IMR-90 (cell line): ENCODE data around the gene FMN1. TPM values are rescaled to one million over a fixed set of nuclear protein-coding genes. Genes with fewer than 3 reads are reported as not detected.

Source experiments
- ATAC-seq: fragments of 200-7000 bp; cut with Tn5 transposase; 2 replicates; pipeline ENCODE4 v1.9.1; 2020; ENCODE audit warnings: low read depth, mild to moderate bottlenecking, moderate library complexity
- BruUV-seq: library from RNA; stranded (reverse); fragments of 400-500 nt; replicated peaks from 2 replicates; lab custom pipeline; 2021; lab: Mats Ljungman, UMichigan
- CTCF ChIA-PET: fragments of 300-600 bp; formaldehyde crosslinking; extraction: SDS; loops from one replicate; lab custom pipeline; 2021; ENCODE audit warnings: antibody characterized with exemption; lab: Yijun Ruan, JAX
- POLR2A ChIA-PET: fragments of 300-600 bp; sonication (Branson Sonifier 250); formaldehyde crosslinking; loops from one replicate; lab custom pipeline; 2022; ENCODE audit warnings: antibody characterized with exemption; ENCODE audit not compliant: unreplicated experiment; lab: Charles Lee
- DNase-seq: peaks from one replicate; pipeline ENCODE4 v3.0.0; 2013
- H2AFZ ChIP-seq: replicated peaks from 2 replicates; pipeline ENCODE3; 2013; ENCODE audit warnings: low read length, mild to moderate bottlenecking; ENCODE audit not compliant: poor library complexity
- H2AK5ac ChIP-seq: 2 replicates; pipeline ENCODE4 v1.6.1; 2013; ENCODE audit warnings: low read depth, low read length, inconsistent platforms
- H2AK9ac ChIP-seq: replicated peaks from 2 replicates; pipeline ENCODE3; 2013; ENCODE audit warnings: mild to moderate bottlenecking, low read depth, low read length, moderate library complexity; ENCODE audit not compliant: poor library complexity
- H2BK120ac ChIP-seq: 2 replicates; pipeline ENCODE4 v1.6.1; 2013; ENCODE audit warnings: low read depth, low read length, inconsistent platforms
- H2BK15ac ChIP-seq: 3 replicates; pipeline ENCODE4 v1.6.1; 2013; ENCODE audit warnings: low read depth, low read length, inconsistent platforms
- H2BK20ac ChIP-seq: 2 replicates; pipeline ENCODE4 v1.6.1; 2013; ENCODE audit warnings: low read depth, mild to moderate bottlenecking, inconsistent platforms, low read length, moderate library complexity
- H2BK5ac ChIP-seq: 2 replicates; pipeline ENCODE4 v1.6.1; 2013; ENCODE audit warnings: mild to moderate bottlenecking, low read depth, low read length, inconsistent platforms; ENCODE audit not compliant: poor library complexity, severe bottlenecking
- H3K14ac ChIP-seq: replicated peaks from 2 replicates; pipeline ENCODE4 v1.6.1; 2013; ENCODE audit warnings: low read depth, low read length, inconsistent platforms
- H3K18ac ChIP-seq: 2 replicates; pipeline ENCODE4 v1.6.1; 2013; ENCODE audit warnings: low read depth, low read length, control low read depth
- H3K23ac ChIP-seq: 2 replicates; pipeline ENCODE4 v1.6.1; 2013; ENCODE audit warnings: low read depth, low read length, inconsistent platforms
- H3K27ac ChIP-seq: 2 replicates; pipeline ENCODE4 v1.5.1; 2013; ENCODE audit warnings: mild to moderate bottlenecking, control low read depth, low read length; ENCODE audit not compliant: insufficient read depth
- H3K27me3 ChIP-seq: 2 replicates; pipeline ENCODE4 v1.6.1; 2013; ENCODE audit warnings: low read length; ENCODE audit not compliant: control insufficient read depth, insufficient read depth
- H3K36me3 ChIP-seq: 2 replicates; pipeline ENCODE4 v1.6.1; 2013; ENCODE audit warnings: low read length, mixed read lengths; ENCODE audit not compliant: control insufficient read depth, insufficient read depth
- H3K4ac ChIP-seq: 2 replicates; pipeline ENCODE4 v1.6.1; 2013; ENCODE audit warnings: low read depth, low read length, inconsistent platforms
- H3K4me1 ChIP-seq: 2 replicates; pipeline ENCODE4 v1.6.1; 2013; ENCODE audit warnings: low read length, mixed read lengths; ENCODE audit not compliant: control insufficient read depth, insufficient read depth
- H3K4me2 ChIP-seq: 2 replicates; pipeline ENCODE4 v1.6.1; 2013; ENCODE audit warnings: low read depth, mild to moderate bottlenecking, control low read depth, low read length, moderate library complexity
- H3K4me3 ChIP-seq: 2 replicates; pipeline ENCODE4 v1.5.1; 2013; ENCODE audit warnings: low read depth, mild to moderate bottlenecking, control low read depth, low read length, moderate library complexity; ENCODE audit not compliant: insufficient read depth
- H3K56ac ChIP-seq: 2 replicates; pipeline ENCODE4 v1.6.1; 2013; ENCODE audit warnings: low read length, inconsistent platforms; ENCODE audit not compliant: insufficient read depth; ENCODE audit errors: extremely low read depth
- H3K79me1 ChIP-seq, 2 experiments: 2 replicates each; pipeline ENCODE4 v1.6.1; 2013; ENCODE audit warnings: low read length in 2 of 2, inconsistent platforms in 1 of 2, low read depth in 1 of 2
- H3K9ac ChIP-seq: 2 replicates; pipeline ENCODE4 v1.6.1; 2013; ENCODE audit warnings: low read depth, low read length, control low read depth
- H3K9me1 ChIP-seq: 2 replicates; pipeline ENCODE4 v1.6.1; 2013; ENCODE audit warnings: low read length, inconsistent platforms; ENCODE audit not compliant: insufficient read depth
- H3K9me3 ChIP-seq: 2 replicates; pipeline ENCODE4 v1.6.1; 2013; ENCODE audit warnings: low read length; ENCODE audit not compliant: control insufficient read depth, insufficient read depth
- H4K20me1 ChIP-seq: 2 replicates; pipeline ENCODE4 v1.6.1; 2013; ENCODE audit warnings: low read length, inconsistent platforms; ENCODE audit not compliant: insufficient read depth
- H4K5ac ChIP-seq: 2 replicates; pipeline ENCODE4 v1.6.1; 2013; ENCODE audit warnings: mild to moderate bottlenecking, low read depth, low read length, control low read depth
- H4K8ac ChIP-seq, 2 experiments: 2 replicates each; pipeline ENCODE4 v1.6.1; 2013; ENCODE audit warnings: low read depth in 2 of 2, low read length in 2 of 2, control low read depth in 1 of 2, inconsistent platforms in 1 of 2
- H4K91ac ChIP-seq: 2 replicates; pipeline ENCODE4 v1.6.1; 2013; ENCODE audit warnings: low read depth, low read length, inconsistent platforms; ENCODE audit not compliant: insufficient read depth
- BHLHE40 ChIP-seq: fragments of 150-350 bp; IDR thresholded peaks from 2 replicates; pipeline ENCODE4 v1.6.1; 2016; ENCODE audit warnings: mild to moderate bottlenecking, low read depth, low read length
- CEBPB ChIP-seq: IDR thresholded peaks from 2 replicates; pipeline ENCODE4 v1.6.1; 2012; ENCODE audit warnings: low read depth, low read length, improper control_type of control experiment
- CHD1 ChIP-seq: IDR thresholded peaks from 2 replicates; pipeline ENCODE4 v1.6.1; 2012; ENCODE audit warnings: low read depth, low read length, improper control_type of control experiment
- MAFK ChIP-seq: IDR thresholded peaks from 2 replicates; pipeline ENCODE4 v1.6.1; 2012; ENCODE audit warnings: low read depth, low read length, improper control_type of control experiment
- MAZ ChIP-seq: IDR thresholded peaks from 2 replicates; pipeline ENCODE4 v1.6.1; 2012; ENCODE audit warnings: low read depth, mild to moderate bottlenecking, low read length, improper control_type of control experiment, moderate library complexity, borderline replicate concordance
- MXI1 ChIP-seq: IDR thresholded peaks from 2 replicates; pipeline ENCODE4 v1.6.1; 2012; ENCODE audit warnings: low read depth, mild to moderate bottlenecking, low read length, moderate library complexity, borderline replicate concordance
- NFE2L2 ChIP-seq: fragments of 150-350 bp; IDR thresholded peaks from 2 replicates; pipeline ENCODE4 v1.6.1; 2016; ENCODE audit warnings: low read depth, mild to moderate bottlenecking, low read length
- POLR2A ChIP-seq: IDR thresholded peaks from 2 replicates; pipeline ENCODE4 v1.6.1; 2012; ENCODE audit warnings: mild to moderate bottlenecking, low read depth, low read length
- RAD21 ChIP-seq: IDR thresholded peaks from 2 replicates; pipeline ENCODE4 v1.6.1; 2012; ENCODE audit warnings: low read length, improper control_type of control experiment
- RCOR1 ChIP-seq: IDR thresholded peaks from 2 replicates; pipeline ENCODE4 v1.6.1; 2012; ENCODE audit warnings: mild to moderate bottlenecking, low read length, improper control_type of control experiment; ENCODE audit not compliant: insufficient replicate concordance
- RFX5 ChIP-seq: IDR thresholded peaks from 2 replicates; pipeline ENCODE4 v1.8.0; 2012; ENCODE audit warnings: low read depth, mild to moderate bottlenecking, low read length, moderate library complexity
- SMC3 ChIP-seq: fragments of 150-350 bp; IDR thresholded peaks from 2 replicates; pipeline ENCODE4 v1.6.1; 2016; ENCODE audit warnings: low read depth, mild to moderate bottlenecking, antibody characterized with exemption, low read length, moderate library complexity
- WGBS, 2 experiments: methylation state at CpG; one replicate each; pipeline versions ENCODE4 v1.1.5 to v1.1.7; 2013; ENCODE audit warnings: missing lambda C conversion rate in 2 of 2; ENCODE audit not compliant: insufficient read length in 1 of 2; ENCODE audit errors: extremely low coverage in 2 of 2; 5-methylcytosine and 5-hydroxymethylcytosine counted together
- dilution Hi-C: fragments of 300-500 bp; cut with HindIII; formaldehyde crosslinking; loops from one replicate; pipeline ENCODE4 v1.14.3; 2018; ENCODE audit warnings: low sequenced_read_pairs; ENCODE audit not compliant: unreplicated experiment
- in situ Hi-C: fragments of 300-500 bp; cut with MboI; formaldehyde crosslinking; loops from 3 replicates; pipeline ENCODE4 v1.14.3; 2019; ENCODE audit warnings: low sequenced_read_pairs, inconsistent platforms, mixed read lengths
- intact Hi-C: fragments of 100-400 bp; cut with micrococcal nuclease; formaldehyde crosslinking; loops from 2 replicates; pipeline ENCODE4 v1.10.0; 2022
- polyA plus RNA-seq, 3 experiments: library from polyadenylated mRNA; depleted of rRNA; stranded (reverse); fragments of >200 nt; gene quantifications; 2 replicates each; pipeline ENCODE4 v1.2.3, GENCODE V29; 2012; ENCODE audit warnings: low replicate concordance in 1 of 3
- total RNA-seq: library from RNA; depleted of rRNA; stranded (reverse); fragments of >200 nt; gene quantifications from 2 replicates; pipeline ENCODE4 v1.2.3, GENCODE V29; 2012
- TF ChIP-seq, protein P1 (sequence below): fragments of 150-350 bp; IDR thresholded peaks from 2 replicates; pipeline ENCODE4 v1.6.1; 2017; ENCODE audit warnings: mild to moderate bottlenecking, antibody characterized with exemption, low read length, low read depth
- TF ChIP-seq, protein P2 (sequence below): fragments of 150-350 bp; IDR thresholded peaks from 2 replicates; pipeline ENCODE4 v1.6.1; 2016; ENCODE audit warnings: low read depth, mild to moderate bottlenecking, low read length, moderate library complexity, borderline replicate concordance
- TF ChIP-seq, protein P3 (sequence below): conservative IDR thresholded peaks from 2 replicates; pipeline ENCODE4 v1.5.1; 2012; ENCODE audit warnings: mild to moderate bottlenecking, low read depth, low read length, improper control_type of control experiment

Gene FMN1
- total and polyA plus RNA-seq, 2 of the 4 experiments (the other 2 are of a cell fraction) = 7.3 to 17.6 TPM

DNA sequence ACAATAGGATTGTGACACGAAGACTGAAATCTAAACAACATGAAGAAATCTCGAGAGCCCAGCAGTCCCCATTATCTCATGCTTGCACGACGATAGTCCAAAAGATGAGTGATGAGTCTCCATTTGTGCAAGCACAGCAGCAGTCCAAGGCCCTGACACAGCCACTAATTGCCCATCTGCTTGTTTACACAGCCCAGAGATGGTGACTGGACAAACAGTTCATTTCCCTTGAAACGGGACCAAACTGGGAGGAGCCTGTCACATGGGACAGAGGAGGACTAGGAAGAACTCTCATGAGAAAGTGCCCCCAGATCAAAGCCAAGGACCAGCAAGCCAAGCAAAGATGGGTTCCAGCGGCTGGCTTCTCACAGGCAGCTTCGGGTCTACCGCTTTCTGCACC, 355.7 kb downstream of the FMN1 start:
- peak overlapping the region; percentile 83 to 96 for H4K8ac ChIP-seq
- peak overlapping the region; percentile 69; the same call in 1 of the 2 replicates for H3K4me2 ChIP-seq
- H3K14ac ChIP-seq = peak overlapping the region; percentile 93
- H3K4ac ChIP-seq = peak overlapping the region; percentile 89
- ATAC-seq (peak; percentile 64), DNase-seq (peak; percentile 97)
- 0% methylated on average over 4 of the region's 8 CpGs; no CpG with 5 or more reads in 1 of the 2 experiments for WGBS, 2 experiments
- peak overlapping the region; percentile 88 for H3K9ac ChIP-seq
- H3K79me1 ChIP-seq = peaks cover 57 to 80% of the 10 kb centered on the region in 2 experiments
- H3K27me3 ChIP-seq = no peaks in the 10 kb centered on the region
- no peaks in the 10 kb centered on the region for H3K9me3 ChIP-seq
- H3K9me1 ChIP-seq = peaks cover 27% of the 10 kb centered on the region
- peak overlapping the region; percentile 86 for H3K23ac ChIP-seq
- peak overlapping the region; percentile 37; the same call in 1 of the 2 replicates for H3K4me3 ChIP-seq
- H2BK5ac ChIP-seq = peak overlapping the region; percentile 100
- peak overlapping the region; percentile 2 for H2AFZ ChIP-seq
- dilution Hi-C loops = no loop called here
- H3K56ac ChIP-seq = peak overlapping the region; percentile 41
- peak overlapping the region; percentile 86 for H4K5ac ChIP-seq
- H3K27ac ChIP-seq = peak overlapping the region; percentile 86
- H2BK120ac ChIP-seq = peak overlapping the region; percentile 81
- in situ Hi-C loops = no loop called here
- peak overlapping the region; percentile 99 for H2BK15ac ChIP-seq
- peak overlapping the region; percentile 99 for H3K18ac ChIP-seq
- intact Hi-C loops = no loop called here
- H2AK9ac ChIP-seq = peak overlapping the region; percentile 42
- H4K20me1 ChIP-seq = no peaks in the 10 kb centered on the region
- H4K91ac ChIP-seq = peak overlapping the region; percentile 99
- H3K4me1 ChIP-seq = peaks cover 20% of the 10 kb centered on the region
- no TSS peak for BruUV-seq
- peaks cover 4% of the 10 kb centered on the region for H3K36me3 ChIP-seq
- peak overlapping the region; percentile 83 for H2BK20ac ChIP-seq
- POLR2A ChIA-PET = no interaction called here
- CTCF ChIA-PET = interaction anchor here (0.7 kb wide), 1 partner anchor 179 kb away, joined by 3 read pairs; no protein-coding TSS in a partner anchor
- peak overlapping the region; percentile 78 for H2AK5ac ChIP-seq
- TF ChIP-seq, protein P1, sequence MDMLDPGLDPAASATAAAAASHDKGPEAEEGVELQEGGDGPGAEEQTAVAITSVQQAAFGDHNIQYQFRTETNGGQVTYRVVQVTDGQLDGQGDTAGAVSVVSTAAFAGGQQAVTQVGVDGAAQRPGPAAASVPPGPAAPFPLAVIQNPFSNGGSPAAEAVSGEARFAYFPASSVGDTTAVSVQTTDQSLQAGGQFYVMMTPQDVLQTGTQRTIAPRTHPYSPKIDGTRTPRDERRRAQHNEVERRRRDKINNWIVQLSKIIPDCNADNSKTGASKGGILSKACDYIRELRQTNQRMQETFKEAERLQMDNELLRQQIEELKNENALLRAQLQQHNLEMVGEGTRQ = peak; percentile 81
- TF ChIP-seq CEBPB (peak; percentile 83), POLR2A (0 out of 2 replicates have a peak, but pooled peaks have one; percentile 53), BHLHE40 (peak; percentile 69), RAD21 (no peak; the same call in 1 of the 2 replicates), NFE2L2 (peak; percentile 55; the same call in 1 of the 2 replicates), RFX5 (no peak), CHD1 (no peak), MAFK (peak; percentile 83), MXI1 (no peak), RCOR1 (no peak), SMC3 (0 out of 2 replicates have a peak, but pooled peaks have one; percentile 15), MAZ (peak; percentile 45; the same call in 1 of the 2 replicates)
- TF ChIP-seq, protein P2, sequence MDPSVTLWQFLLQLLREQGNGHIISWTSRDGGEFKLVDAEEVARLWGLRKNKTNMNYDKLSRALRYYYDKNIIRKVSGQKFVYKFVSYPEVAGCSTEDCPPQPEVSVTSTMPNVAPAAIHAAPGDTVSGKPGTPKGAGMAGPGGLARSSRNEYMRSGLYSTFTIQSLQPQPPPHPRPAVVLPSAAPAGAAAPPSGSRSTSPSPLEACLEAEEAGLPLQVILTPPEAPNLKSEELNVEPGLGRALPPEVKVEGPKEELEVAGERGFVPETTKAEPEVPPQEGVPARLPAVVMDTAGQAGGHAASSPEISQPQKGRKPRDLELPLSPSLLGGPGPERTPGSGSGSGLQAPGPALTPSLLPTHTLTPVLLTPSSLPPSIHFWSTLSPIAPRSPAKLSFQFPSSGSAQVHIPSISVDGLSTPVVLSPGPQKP = no peak
- TF ChIP-seq, protein P3, sequence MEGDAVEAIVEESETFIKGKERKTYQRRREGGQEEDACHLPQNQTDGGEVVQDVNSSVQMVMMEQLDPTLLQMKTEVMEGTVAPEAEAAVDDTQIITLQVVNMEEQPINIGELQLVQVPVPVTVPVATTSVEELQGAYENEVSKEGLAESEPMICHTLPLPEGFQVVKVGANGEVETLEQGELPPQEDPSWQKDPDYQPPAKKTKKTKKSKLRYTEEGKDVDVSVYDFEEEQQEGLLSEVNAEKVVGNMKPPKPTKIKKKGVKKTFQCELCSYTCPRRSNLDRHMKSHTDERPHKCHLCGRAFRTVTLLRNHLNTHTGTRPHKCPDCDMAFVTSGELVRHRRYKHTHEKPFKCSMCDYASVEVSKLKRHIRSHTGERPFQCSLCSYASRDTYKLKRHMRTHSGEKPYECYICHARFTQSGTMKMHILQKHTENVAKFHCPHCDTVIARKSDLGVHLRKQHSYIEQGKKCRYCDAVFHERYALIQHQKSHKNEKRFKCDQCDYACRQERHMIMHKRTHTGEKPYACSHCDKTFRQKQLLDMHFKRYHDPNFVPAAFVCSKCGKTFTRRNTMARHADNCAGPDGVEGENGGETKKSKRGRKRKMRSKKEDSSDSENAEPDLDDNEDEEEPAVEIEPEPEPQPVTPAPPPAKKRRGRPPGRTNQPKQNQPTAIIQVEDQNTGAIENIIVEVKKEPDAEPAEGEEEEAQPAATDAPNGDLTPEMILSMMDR = no peak
